ENCODE data around the gene CDKN2B-AS1.

GRCh38 chr9:21983561-21983935 lies 11.0 kb upstream of the CDKN2B-AS1 start:
- TF ChIP-seq CTCF (IDR thresholded peaks at IDR 0.05) = no peak
- TF ChIP-seq POLR2A (IDR thresholded peaks at IDR 0.05) = no peak
